HL-60/S4 treated with retinoic acid at 250 ng/mL for 4 days and 3 days (cell line): ENCODE data around the gene DGAT2.

Experiments used
- in situ Hi-C: fragments of 300-500 bp; cut with MboI; formaldehyde crosslinking; loops from 2 replicates; pipeline ENCODE4 v1.7.0; 2022; ENCODE audit warnings: low sequenced_read_pairs

Gene DGAT2

GRCh38 chr11:75821202-75821601, 52.6 kb downstream of the DGAT2 start:
- in situ Hi-C loops = no loop called here

GRCh38 chr11:75822541-75822940, 54.0 kb downstream of the DGAT2 start:
- in situ Hi-C loops = no loop called here

- in situ Hi-C loops = no loop called here
These were observed 54.8 kb downstream of the DGAT2 start for GRCh38 chr11:75823415-75823814.

GRCh38 chr11:75823946-75824345, 55.4 kb downstream of the DGAT2 start:
- in situ Hi-C loops = no loop called here

- in situ Hi-C loops = no loop called here
These were observed 58.1 kb downstream of the DGAT2 start for GRCh38 chr11:75826461-75827230.

GRCh38 chr11:75827562-75827961, 59.0 kb downstream of the DGAT2 start:
- in situ Hi-C loops = no loop called here

GRCh38 chr11:75831915-75832502, 63.4 kb downstream of the DGAT2 start:
- in situ Hi-C loops = no loop called here

GRCh38 chr11:75834728-75835127, 66.2 kb downstream of the DGAT2 start:
- in situ Hi-C loops = no loop called here

GRCh38 chr11:75836417-75836816, 67.8 kb downstream of the DGAT2 start:
- in situ Hi-C loops = no loop called here

- in situ Hi-C loops = no loop called here
These were observed 71.3 kb downstream of the DGAT2 start for GRCh38 chr11:75839851-75840250.

- in situ Hi-C loops = no loop called here
These were observed 71.9 kb downstream of the DGAT2 start for GRCh38 chr11:75840522-75840921.

GRCh38 chr11:75841739-75842138, 73.2 kb downstream of the DGAT2 start:
- in situ Hi-C loops = no loop called here

- in situ Hi-C loops = no loop called here
These were observed 76.7 kb downstream of the DGAT2 start for GRCh38 chr11:75845324-75845723.

- in situ Hi-C loops = no loop called here
These were observed 81.3 kb downstream of the DGAT2 start for GRCh38 chr11:75849894-75850293.

GRCh38 chr11:75850787-75851186, 82.2 kb downstream of the DGAT2 start:
- in situ Hi-C loops = no loop called here
